ENCODE measurements around the gene NOC4L.
"Not testable (repeated sequence)": the region's sequence is repeated elsewhere in the genome, so short reads cannot be mapped to it uniquely, and the experiment has no call there.

NOC4L gene

DNA sequence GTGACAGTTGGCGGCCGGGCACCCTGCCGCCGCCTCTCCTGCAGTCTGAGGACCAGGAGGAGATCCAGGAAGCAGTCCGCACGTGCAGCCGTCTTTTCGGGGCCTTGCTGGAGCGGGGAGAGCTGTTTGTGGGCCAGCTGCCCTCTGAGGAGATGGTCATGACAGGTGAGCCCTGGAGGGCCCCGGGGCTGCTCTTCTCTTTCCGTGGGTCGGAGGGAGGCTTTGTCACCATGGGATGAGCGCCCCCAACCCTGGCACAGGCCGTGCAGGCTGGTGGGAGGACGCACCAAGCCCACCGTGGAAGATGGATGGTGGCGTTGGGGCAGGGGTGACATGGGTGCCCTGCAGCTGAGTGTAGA lies 532 bp downstream of the NOC4L start:
- DNase-seq = no peak

DNA sequence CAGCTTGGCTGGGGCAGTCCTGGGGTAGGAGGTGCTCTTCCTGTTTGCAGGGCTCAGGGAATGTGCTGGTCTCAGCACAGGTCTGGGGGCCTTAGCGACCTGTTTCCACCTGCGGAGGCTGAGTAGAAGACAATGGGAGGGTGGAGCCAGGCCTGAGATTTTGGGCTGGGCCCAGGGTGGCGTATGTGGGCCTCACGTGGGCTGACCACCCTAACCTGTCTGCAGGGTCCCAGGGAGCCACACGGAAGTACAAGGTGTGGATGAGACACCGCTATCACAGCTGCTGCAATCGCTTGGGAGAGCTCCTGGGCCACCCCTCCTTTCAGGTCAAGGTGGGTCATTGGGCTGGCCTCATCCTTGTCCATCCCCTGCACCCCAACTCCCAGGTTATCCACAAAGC lies 1.1 kb downstream of the NOC4L start:
- DNase-seq = no peak

GRCh38 chr12:132146098-132146497 lies 1.8 kb downstream of the NOC4L start:
- DNase-seq = no peak

DNA sequence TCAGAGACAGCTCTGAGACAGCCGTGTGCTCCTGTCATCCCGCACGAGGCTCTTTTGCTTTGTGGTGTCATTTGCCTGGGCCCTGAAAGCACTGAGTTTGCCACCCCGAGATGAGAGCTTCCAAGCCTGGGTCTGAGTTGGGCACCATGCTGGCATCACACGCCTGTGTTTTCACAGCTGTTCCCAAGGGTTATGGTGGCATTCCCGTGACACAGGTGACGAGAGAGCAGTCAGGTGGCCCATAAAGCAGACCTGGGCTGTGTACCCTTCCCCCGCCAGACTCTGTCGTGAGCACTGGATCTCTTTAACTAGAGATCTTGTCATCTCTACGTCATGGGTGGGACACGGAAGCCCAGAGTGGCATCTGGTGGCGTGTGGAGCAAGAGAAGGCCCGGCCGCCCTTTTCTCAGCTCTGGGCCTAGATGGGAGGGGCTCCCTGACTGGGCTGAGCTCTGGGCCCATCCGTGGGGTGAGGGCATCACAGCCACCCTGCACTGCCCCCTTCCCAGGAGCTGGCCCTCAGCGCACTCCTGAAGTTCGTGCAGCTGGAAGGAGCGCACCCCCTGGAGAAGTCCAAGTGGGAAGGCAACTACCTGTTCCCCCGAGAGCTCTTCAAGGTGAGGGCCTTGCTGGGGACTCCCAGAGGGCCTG lies 2.6 kb downstream of the NOC4L start:
- no peak for DNase-seq

DNA sequence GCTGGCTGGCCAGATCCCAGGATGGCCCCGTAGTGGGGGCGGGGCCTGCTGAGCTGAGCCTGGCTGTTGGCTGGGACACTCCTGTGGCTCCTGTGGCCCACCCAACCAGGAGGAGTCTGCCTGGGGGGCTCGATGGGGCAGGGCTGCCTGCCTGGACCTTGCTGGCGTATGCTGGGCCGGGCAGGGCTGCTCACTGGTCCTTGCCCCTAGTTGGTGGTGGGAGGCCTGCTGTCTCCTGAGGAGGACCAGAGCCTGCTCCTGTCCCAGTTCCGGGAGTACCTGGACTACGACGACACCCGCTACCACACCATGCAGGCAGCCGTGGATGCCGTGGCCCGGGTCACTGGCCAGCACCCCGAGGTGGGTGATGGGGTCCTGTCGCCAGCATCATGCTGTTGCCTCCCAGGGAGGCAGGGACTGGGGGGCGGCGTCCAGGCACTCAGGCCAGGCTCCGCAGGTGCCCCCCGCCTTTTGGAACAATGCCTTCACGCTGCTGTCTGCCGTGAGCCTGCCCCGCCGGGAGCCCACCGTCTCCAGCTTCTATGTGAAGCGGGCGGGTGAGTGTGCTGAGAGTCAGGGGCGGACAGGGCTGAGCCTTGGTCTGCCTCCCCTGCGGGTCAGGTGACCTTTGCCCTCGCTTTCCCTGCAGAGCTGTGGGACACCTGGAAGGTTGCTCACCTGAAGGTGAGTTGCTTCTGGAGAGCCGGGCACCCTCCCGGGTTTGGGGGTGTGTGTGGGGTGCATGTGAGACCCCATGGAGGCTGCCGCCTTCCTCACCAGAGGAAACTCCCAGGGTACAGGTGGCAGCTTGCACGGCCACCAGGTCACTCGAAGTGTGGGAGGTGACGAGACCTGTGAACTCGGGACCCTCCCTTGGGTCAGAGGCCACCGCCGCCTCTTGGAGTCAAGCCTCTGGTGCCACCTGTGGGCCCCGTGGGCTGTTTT lies 3.4 kb downstream of the NOC4L start:
- DNase-seq = no peak

- no peak for DNase-seq
Measured at GRCh38 chr12:132148368-132149045, 4.2 kb downstream of the NOC4L start.

DNA sequence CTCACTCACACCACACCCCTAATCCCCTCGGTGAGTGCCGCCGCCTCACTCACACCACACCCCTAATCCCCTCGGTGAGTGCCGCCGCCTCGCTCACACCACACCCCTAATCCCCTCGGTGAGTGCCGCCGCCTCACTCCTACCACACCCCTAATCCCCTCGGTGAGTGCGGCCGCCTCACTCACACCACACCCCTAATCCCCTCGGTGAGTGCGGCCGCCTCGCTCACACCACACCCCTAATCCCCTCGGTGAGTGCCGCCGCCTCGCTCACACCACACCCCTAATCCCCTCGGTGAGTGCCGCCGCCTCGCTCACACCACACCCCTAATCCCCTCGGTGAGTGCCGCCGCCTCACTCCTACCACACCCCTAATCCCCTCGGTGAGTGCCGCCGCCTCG lies 5.3 kb downstream of the NOC4L start:
- DNase-seq = not testable (repeated sequence)

GRCh38 chr12:132150780-132151144 lies 6.5 kb downstream of the NOC4L start:
- DNase-seq = no peak

DNA sequence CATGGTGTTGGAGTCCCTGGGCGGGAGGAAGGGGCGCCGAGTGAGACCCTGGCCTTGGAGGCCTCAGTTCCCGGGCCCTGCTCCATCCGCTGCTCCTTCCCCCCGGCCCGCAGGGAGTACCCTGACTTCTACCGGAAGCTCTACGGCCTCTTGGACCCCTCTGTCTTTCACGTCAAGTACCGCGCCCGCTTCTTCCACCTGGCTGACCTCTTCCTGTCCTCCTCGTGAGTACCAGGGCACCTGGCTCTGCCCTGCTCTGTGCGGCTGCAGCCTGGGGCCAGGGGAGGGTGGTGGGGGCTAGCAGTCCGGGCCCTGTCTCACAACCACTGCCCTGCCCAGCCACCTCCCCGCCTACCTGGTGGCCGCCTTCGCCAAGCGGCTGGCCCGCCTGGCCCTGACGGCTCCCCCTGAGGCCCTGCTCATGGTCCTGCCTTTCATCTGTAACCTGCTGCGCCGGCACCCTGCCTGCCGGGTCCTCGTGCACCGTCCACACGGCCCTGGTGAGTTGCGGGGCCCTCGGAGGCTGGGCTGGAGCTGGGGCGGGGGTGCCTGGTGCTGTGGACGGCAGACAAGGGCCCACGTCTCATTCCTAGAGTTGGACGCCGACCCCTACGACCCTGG lies 7.0 kb downstream of the NOC4L start:
- DNase-seq = no peak

DNA sequence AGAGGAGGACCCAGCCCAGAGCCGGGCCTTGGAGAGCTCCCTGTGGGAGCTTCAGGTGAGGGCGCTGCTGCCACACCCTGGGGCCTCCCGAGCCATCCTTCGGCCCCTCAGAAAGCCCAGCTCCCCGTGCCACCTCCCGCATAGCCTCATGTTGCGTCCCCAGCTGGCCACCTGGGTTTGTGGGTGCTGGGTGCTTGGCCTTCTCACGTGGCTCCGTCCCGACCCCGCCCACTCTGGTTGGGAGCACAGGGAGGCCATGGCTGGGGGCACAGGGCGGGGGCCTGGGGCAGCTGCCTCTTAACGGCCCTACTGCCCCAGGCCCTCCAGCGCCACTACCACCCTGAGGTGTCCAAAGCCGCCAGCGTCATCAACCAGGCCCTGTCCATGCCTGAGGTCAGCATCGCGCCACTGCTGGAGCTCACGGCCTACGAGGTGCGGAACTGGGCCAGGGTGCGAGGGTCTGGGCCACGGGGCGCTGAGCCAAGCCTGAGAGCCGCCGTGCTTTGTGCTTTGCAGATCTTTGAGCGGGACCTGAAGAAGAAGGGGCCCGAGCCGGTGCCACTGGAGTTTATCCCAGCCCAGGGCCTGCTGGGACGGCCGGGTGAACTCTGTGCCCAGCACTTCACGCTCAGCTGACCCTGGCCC lies 7.6 kb downstream of the NOC4L start:
- DNase-seq = no peak

DNA sequence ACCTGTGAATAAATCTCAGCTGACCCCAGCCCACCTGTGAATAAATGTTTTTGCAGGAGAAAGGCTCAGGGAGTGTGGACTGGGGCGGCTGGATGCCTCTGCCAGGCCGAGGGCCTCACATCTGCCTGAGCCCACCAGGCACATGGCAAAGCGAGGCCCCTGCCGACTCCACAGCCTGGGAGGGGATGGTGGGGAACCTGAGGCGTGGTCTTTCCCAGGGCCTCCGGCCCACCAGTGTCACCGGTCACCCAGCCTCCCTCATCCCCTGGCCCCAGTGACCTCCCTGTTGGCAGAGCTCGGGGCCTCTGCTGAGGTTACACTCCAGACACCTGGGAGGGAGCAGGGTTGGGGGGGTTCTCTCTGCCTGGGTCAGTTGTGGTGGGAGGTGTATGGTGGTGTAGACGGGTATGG lies 8.2 kb downstream of the NOC4L start:
- DNase-seq = no peak

DNA sequence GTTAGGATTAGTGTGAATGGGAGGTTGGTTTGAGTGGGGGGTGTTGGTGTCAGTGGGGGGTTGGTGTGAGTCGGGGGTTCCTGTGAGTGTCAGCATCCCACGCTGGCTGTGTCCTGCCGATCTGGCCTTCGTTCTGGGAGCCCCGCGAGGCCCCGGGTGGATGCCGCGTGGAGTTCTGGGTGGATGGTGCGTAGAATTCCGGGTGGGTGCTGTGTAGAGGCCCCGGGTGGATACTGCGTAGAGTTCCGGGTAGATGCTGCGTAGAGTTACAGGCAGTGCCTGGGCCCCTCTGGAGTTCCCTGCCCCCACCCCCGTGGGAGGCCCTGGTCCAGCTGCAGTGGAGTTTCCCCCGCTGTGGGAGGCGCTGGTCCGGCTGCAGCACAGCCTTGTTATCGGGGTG lies 8.7 kb downstream of the NOC4L start:
- no peak for DNase-seq

- DNase-seq = peak; percentile 39
Measured at GRCh38 chr12:132153501-132154340, 9.5 kb downstream of the NOC4L start.

- no peak for DNase-seq
Measured at GRCh38 chr12:132154341-132154761, 10.1 kb downstream of the NOC4L start.

GRCh38 chr12:132154941-132155770 lies 10.9 kb downstream of the NOC4L start:
- no peak for DNase-seq

- DNase-seq = no peak
Measured at GRCh38 chr12:132155771-132156572, 11.7 kb downstream of the NOC4L start.

DNA sequence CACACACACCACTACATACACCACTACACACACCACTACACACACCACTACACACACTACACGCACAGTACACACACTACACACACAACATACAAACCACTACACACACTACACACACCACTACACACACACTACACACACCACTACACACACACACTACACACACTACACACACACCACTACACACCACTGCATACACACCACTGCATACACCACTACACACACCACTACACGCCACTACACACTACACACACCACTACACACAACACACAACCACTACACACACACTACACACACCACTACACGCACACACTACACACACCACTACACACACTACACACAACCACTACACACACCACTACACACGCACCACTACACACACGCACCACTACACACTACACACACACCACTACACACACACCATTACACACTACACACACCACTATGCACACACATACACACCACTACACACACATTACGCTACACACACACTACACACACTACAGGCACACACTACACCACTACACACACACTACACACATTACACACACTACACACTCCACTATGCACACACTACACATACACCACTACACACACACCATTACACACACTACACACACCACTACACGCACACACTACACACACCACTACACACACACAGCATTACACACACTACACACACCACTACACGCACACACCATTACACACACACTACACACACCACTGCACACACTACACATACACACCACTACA lies 12.5 kb downstream of the NOC4L start:
- no peak for DNase-seq

- DNase-seq = no peak
Measured at GRCh38 chr12:132157733-132158409, 13.6 kb downstream of the NOC4L start.

Data from KG1 (cell line).